Left ventricle myocardium inferior (tissue), 1 donor: Measurements from ENCODE around the gene GP2. TPM values are rescaled to one million over a fixed set of nuclear protein-coding genes. Genes with fewer than 3 reads are reported as not detected.

Source experiments
- DNase-seq: peaks from one replicate; pipeline ENCODE4 v3.0.0-alpha.2; 2020
- H3K27ac ChIP-seq: fragments of 200-600 bp; replicated peaks from 2 replicates; pipeline ENCODE4 v1.8.0; 2021
- H3K27me3 ChIP-seq: fragments of 200-600 bp; 2 replicates; pipeline ENCODE4 v1.8.0; 2021; ENCODE audit warnings: low read depth
- H3K36me3 ChIP-seq: fragments of 200-600 bp; 2 replicates; pipeline ENCODE4 v1.8.0; 2021
- H3K4me1 ChIP-seq: fragments of 200-600 bp; 2 replicates; pipeline ENCODE4 v1.8.0; 2021
- H3K4me3 ChIP-seq: fragments of 200-600 bp; 2 replicates; pipeline ENCODE4 v1.8.0; 2021; ENCODE audit warnings: mild to moderate bottlenecking, moderate library complexity
- H3K9me3 ChIP-seq: fragments of 200-600 bp; replicated peaks from 2 replicates; pipeline ENCODE4 v1.8.0; 2021
- intact Hi-C: fragments of 100-400 bp; cut with micrococcal nuclease; formaldehyde crosslinking; loops from one replicate; pipeline ENCODE4 v1.11.0; 2022
- long read RNA-seq: library from polyadenylated mRNA; unstranded; transcript quantifications from one replicate; pipeline ENCODE4 v2.0.0, GENCODE V29; 2021
- total RNA-seq: library from RNA; stranded (reverse); fragmentation: NEBNext Ultra II Directional; extraction: Animal tissue kit (Norgen Biotek cat#: 25700); gene quantifications from one replicate; pipeline ENCODE4 v1.2.1, GENCODE V29; 2021
- TF ChIP-seq, protein P1 (sequence below): fragments of 200-600 bp; IDR thresholded peaks from 2 replicates; pipeline ENCODE4 v1.8.0; 2021; ENCODE audit warnings: antibody characterized with exemption, mild to moderate bottlenecking, borderline replicate concordance
- donor health status: DM: no; HTN: yes; CAD: no; lungs with severe emphysema.

Gene GP2
- total RNA-seq = not detected
- long read RNA-seq = 0 reads

- TF ChIP-seq, protein P1, sequence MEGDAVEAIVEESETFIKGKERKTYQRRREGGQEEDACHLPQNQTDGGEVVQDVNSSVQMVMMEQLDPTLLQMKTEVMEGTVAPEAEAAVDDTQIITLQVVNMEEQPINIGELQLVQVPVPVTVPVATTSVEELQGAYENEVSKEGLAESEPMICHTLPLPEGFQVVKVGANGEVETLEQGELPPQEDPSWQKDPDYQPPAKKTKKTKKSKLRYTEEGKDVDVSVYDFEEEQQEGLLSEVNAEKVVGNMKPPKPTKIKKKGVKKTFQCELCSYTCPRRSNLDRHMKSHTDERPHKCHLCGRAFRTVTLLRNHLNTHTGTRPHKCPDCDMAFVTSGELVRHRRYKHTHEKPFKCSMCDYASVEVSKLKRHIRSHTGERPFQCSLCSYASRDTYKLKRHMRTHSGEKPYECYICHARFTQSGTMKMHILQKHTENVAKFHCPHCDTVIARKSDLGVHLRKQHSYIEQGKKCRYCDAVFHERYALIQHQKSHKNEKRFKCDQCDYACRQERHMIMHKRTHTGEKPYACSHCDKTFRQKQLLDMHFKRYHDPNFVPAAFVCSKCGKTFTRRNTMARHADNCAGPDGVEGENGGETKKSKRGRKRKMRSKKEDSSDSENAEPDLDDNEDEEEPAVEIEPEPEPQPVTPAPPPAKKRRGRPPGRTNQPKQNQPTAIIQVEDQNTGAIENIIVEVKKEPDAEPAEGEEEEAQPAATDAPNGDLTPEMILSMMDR = no peak
- Histone ChIP-seq H3K9me3 (no peaks in the 10 kb centered on the region), H3K27me3 (peaks cover 46% of the 10 kb centered on the region), H3K27ac (no peak within 1 kb of the TSS), H3K4me1 (no peaks in the 10 kb centered on the region), H3K4me3 (no peak within 1 kb of the TSS), H3K36me3 (no peaks in the 10 kb centered on the region)
- intact Hi-C loops = no loop called here
- DNase-seq = no peak
Measured at GRCh38 chr16:20327444-20328041, at the start of gene GP2. GP2 (minus strand) TSS chr16:20327513; CDS start chr16:20326431, 1,082 bp downstream.

GRCh38 chr16:20372701-20373100 lies 45.4 kb upstream of the GP2 start:
- H3K27ac ChIP-seq = no peak overlapping the region
- TF ChIP-seq, protein P1 = no peak
- H3K36me3 ChIP-seq = no peaks in the 10 kb centered on the region
- H3K4me1 ChIP-seq = no peaks in the 10 kb centered on the region
- intact Hi-C loops = no loop called here
- H3K9me3 ChIP-seq = peaks cover 6% of the 10 kb centered on the region
- H3K27me3 ChIP-seq = peaks cover 91% of the 10 kb centered on the region
- no peak for DNase-seq
- no peak overlapping the region for H3K4me3 ChIP-seq

DNA sequence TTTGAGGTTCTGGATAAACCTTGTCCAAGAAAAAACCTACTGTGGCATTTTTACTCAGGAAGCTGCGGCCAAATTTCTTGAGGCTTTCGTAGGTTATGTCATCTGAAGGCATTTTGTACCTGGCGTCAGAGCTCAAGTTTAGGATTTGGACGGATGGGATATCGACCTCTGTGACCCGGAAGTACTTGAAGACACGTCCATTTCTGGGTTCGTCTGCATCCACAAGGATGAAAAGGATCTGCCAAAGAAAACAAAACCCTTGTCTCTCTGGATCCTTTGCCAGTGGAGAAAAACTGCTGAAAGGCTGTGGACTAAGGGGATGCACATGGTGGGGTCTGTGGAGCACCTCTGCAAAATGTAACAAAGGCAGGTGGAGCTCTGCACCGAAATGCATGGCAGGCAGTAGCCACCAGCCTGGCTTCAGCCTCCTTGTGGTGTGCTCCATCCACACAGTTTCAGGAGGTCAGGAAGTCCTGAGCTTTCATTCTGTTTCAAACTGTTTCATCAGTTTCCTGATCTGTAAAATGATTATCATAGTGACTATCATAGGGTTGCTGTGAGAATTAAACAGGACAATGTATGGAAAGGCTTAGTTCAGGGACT lies 42.2 kb upstream of the GP2 start:
- intact Hi-C loops = no loop called here
- DNase-seq = no peak
- H3K9me3 ChIP-seq = peaks cover 6% of the 10 kb centered on the region
- peaks cover 71% of the 10 kb centered on the region for H3K27me3 ChIP-seq
- H3K27ac ChIP-seq = no peak overlapping the region
- no peak overlapping the region for H3K4me3 ChIP-seq
- H3K4me1 ChIP-seq = no peaks in the 10 kb centered on the region
- TF ChIP-seq, protein P1 = no peak
- no peaks in the 10 kb centered on the region for H3K36me3 ChIP-seq

- DNase-seq = no peak
- TF ChIP-seq, protein P1 = no peak
- no peaks in the 10 kb centered on the region for H3K36me3 ChIP-seq
- no peak overlapping the region for H3K27ac ChIP-seq
- no peak overlapping the region for H3K4me3 ChIP-seq
- intact Hi-C loops = no loop called here
- peaks cover 3% of the 10 kb centered on the region for H3K9me3 ChIP-seq
- H3K4me1 ChIP-seq = no peaks in the 10 kb centered on the region
- H3K27me3 ChIP-seq = peaks cover 47% of the 10 kb centered on the region
Measured at GRCh38 chr16:20364051-20364450, 36.7 kb upstream of the GP2 start.

GRCh38 chr16:20363191-20363590 lies 35.9 kb upstream of the GP2 start:
- no peak overlapping the region for H3K4me3 ChIP-seq
- H3K27ac ChIP-seq = no peak overlapping the region
- H3K9me3 ChIP-seq = peaks cover 3% of the 10 kb centered on the region
- no peaks in the 10 kb centered on the region for H3K36me3 ChIP-seq
- H3K4me1 ChIP-seq = no peaks in the 10 kb centered on the region
- intact Hi-C loops = no loop called here
- no peak for DNase-seq
- TF ChIP-seq, protein P1 = no peak
- peaks cover 46% of the 10 kb centered on the region for H3K27me3 ChIP-seq
